Glutamatergic neuron (in vitro differentiated cells): ENCODE results near the gene THAP8. TPM values are rescaled to one million over a fixed set of nuclear protein-coding genes. Genes with fewer than 3 reads are reported as not detected.
A peak's percentile ranks its signal among the peaks of the same experiment; 100 is the strongest.

Experiments used
- DNase-seq: peaks from one replicate; pipeline ENCODE4 v3.0.0; 2022
- H3K27ac Mint-ChIP-seq: one replicate; pipeline ENCODE4 v1.8.0; 2020; ENCODE audit warnings: mild to moderate bottlenecking, mixed read lengths, inconsistent platforms; ENCODE audit not compliant: unreplicated experiment
- H3K27me3 Mint-ChIP-seq: one replicate; pipeline ENCODE4 v1.8.0; 2020; ENCODE audit warnings: mild to moderate bottlenecking, moderate library complexity, mixed read lengths, inconsistent platforms; ENCODE audit not compliant: unreplicated experiment
- H3K36me3 Mint-ChIP-seq: one replicate; pipeline ENCODE4 v1.8.0; 2020; ENCODE audit warnings: mild to moderate bottlenecking, mixed read lengths, inconsistent platforms; ENCODE audit not compliant: unreplicated experiment
- H3K4me1 Mint-ChIP-seq: one replicate; pipeline ENCODE4 v1.8.0; 2020; ENCODE audit warnings: mild to moderate bottlenecking, low read depth, mixed read lengths, inconsistent platforms; ENCODE audit not compliant: unreplicated experiment
- H3K4me3 Mint-ChIP-seq: one replicate; pipeline ENCODE4 v1.8.0; 2020; ENCODE audit warnings: mild to moderate bottlenecking, mixed read lengths, inconsistent platforms; ENCODE audit not compliant: unreplicated experiment
- H3K9me3 Mint-ChIP-seq: one replicate; pipeline ENCODE4 v1.8.0; 2020; ENCODE audit warnings: mild to moderate bottlenecking, moderate library complexity, mixed read lengths, inconsistent platforms; ENCODE audit not compliant: unreplicated experiment
- long read RNA-seq: library from polyadenylated mRNA; unstranded; transcript quantifications from one replicate; pipeline ENCODE4 v2.0.0, GENCODE V29; 2020; ENCODE audit not compliant: unreplicated experiment
- total RNA-seq: library from RNA; stranded (reverse); fragmentation: NEBNext Ultra II Directional; extraction: Animal tissue kit (Norgen Biotek cat#: 25700); gene quantifications from one replicate; pipeline ENCODE4 v1.2.1, GENCODE V29; 2021; ENCODE audit not compliant: unreplicated experiment
- TF ChIP-seq, protein P1 (sequence below): fragments of 200-600 bp; sonication (generic); IDR thresholded peaks from one replicate; pipeline ENCODE4 v1.5.0; 2021; ENCODE audit not compliant: partially characterized antibody, unreplicated experiment

THAP8 gene, protein sequence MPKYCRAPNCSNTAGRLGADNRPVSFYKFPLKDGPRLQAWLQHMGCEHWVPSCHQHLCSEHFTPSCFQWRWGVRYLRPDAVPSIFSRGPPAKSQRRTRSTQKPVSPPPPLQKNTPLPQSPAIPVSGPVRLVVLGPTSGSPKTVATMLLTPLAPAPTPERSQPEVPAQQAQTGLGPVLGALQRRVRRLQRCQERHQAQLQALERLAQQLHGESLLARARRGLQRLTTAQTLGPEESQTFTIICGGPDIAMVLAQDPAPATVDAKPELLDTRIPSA
- 10.1 TPM for total RNA-seq
- long read RNA-seq, transcript THAP8-201 (4 exons, 1,825 nt) = major isoform, 14 of 25 reads
- long read RNA-seq, partial matches to known transcripts = 1 of 25 reads
- long read RNA-seq, other reads (novel, unspliced or antisense) = 6 of 25 reads

DNA sequence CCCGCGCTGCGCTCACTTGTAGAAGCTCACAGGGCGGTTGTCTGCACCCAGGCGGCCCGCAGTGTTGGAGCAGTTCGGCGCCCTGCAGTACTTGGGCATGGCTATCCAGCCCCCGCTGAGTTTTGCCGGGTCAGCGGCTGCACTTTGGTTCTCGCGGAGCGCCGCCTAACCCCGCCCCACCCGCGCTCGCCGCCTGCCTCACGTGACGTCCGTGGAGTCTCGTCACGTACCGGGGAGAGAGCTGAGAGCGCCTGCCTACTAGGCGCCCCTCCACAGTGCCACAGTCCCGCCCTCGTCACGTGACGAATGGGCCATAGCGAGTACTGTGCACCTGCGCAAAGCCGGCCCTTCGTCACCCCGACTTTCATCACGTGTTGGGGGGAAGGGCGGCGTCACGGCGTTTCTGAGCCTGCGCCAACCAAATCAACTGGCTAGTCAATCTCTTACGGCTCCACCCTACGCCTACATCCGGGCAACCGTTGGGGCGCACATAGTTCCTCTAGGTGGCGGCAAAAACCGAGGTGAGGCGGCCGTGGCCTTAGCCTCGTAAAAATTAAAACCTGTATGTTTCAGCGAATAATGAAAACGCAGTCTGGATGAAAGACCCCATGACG is at the start of gene THAP8:
Gene THAP8, minus strand, starts transcription at position 167 of the 614 bp plus-strand sequence. Its CDS starts 68 bp downstream, at position 99.
- peak within 1 kb of the TSS; percentile 98 for H3K27ac Mint-ChIP-seq
- peaks cover 7% of the 10 kb centered on the region for H3K9me3 Mint-ChIP-seq
- DNase-seq = peak; percentile 99
- H3K4me1 Mint-ChIP-seq = peaks cover 3% of the 10 kb centered on the region
- H3K27me3 Mint-ChIP-seq = peaks cover 6% of the 10 kb centered on the region
- TF ChIP-seq, protein P1, sequence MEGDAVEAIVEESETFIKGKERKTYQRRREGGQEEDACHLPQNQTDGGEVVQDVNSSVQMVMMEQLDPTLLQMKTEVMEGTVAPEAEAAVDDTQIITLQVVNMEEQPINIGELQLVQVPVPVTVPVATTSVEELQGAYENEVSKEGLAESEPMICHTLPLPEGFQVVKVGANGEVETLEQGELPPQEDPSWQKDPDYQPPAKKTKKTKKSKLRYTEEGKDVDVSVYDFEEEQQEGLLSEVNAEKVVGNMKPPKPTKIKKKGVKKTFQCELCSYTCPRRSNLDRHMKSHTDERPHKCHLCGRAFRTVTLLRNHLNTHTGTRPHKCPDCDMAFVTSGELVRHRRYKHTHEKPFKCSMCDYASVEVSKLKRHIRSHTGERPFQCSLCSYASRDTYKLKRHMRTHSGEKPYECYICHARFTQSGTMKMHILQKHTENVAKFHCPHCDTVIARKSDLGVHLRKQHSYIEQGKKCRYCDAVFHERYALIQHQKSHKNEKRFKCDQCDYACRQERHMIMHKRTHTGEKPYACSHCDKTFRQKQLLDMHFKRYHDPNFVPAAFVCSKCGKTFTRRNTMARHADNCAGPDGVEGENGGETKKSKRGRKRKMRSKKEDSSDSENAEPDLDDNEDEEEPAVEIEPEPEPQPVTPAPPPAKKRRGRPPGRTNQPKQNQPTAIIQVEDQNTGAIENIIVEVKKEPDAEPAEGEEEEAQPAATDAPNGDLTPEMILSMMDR = peak; percentile 50
- peak within 1 kb of the TSS; percentile 95 for H3K4me3 Mint-ChIP-seq
- no peaks in the 10 kb centered on the region for H3K36me3 Mint-ChIP-seq

DNA sequence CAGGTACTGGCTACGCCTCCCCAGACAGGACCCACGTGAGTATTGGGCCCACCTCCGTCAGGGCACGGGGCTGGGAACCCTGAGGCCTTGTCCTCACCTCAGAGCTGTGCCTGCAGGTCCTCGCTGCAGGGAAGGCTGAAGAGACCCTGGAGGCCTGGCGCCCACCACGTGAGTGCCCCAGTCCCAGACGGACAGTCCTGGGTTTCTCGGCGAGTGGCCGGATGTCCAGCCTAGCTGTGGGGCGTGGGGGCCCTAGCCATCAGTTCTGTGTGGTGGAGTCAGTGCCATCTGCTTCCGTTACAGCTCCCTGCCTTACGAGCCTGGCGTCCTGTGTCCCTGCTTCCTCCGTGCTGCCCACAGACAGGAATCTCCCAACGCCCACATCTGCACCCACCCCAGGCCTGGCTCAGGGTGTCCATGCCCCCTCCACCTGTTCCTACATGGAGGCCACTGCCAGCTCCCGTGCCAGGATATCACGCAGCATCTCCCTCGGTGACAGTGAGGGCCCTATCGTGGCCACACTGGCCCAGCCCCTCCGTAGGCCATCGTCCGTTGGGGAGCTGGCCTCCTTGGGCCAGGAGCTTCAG is 49.0 kb upstream of the THAP8 start:
- TF ChIP-seq, protein P1 = no peak
- Mint-ChIP-seq H3K4me1 (no peaks in the 10 kb centered on the region), H3K36me3 (no peaks in the 10 kb centered on the region), H3K4me3 (no peak overlapping the region), H3K9me3 (peaks cover 5% of the 10 kb centered on the region), H3K27ac (no peak overlapping the region), H3K27me3 (peaks cover 5% of the 10 kb centered on the region)
- DNase-seq = no peak

DNA sequence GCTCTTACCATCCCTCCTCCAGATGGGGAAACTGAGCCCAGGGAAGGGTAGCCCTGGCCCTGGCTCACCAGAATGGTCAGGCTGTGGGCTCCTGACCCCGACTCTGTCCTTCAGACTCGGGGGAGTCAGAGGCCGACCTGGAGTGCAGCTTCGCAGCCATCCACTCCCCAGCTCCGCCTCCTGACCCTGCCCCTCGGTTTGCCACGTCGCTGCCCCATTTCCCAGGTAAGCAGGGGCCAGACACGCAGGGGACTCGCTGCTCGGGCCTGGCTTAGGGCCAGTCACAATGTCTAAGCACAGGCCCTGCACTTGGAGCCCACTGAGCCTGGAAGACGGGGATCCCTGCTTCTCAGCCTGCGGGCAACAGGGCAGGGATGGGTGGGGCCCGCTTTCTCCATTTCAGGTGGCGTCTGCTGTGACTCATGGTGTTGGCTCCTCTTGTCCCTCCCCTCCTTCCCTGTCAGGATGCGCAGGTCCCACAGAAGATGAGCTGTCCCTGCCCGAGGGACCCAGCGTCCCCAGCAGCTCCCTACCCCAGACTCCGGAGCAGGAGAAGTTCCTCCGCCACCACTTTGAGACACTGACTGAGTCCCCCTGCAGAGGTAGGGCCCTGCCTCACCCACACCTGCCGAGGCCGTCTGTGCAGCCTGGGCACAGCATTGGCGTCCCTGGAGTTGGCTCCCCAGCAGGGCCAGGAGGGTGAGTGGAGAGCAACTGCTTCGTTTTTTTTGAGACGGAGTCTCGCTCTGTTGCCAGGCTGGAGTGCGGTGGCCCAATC is 47.7 kb upstream of the THAP8 start:
- H3K27ac Mint-ChIP-seq = no peak overlapping the region
- peaks cover 5% of the 10 kb centered on the region for H3K27me3 Mint-ChIP-seq
- H3K4me1 Mint-ChIP-seq = no peaks in the 10 kb centered on the region
- TF ChIP-seq, protein P1 = no peak
- no peaks in the 10 kb centered on the region for H3K36me3 Mint-ChIP-seq
- no peak for DNase-seq
- H3K9me3 Mint-ChIP-seq = peaks cover 6% of the 10 kb centered on the region
- H3K4me3 Mint-ChIP-seq = no peak overlapping the region

DNA sequence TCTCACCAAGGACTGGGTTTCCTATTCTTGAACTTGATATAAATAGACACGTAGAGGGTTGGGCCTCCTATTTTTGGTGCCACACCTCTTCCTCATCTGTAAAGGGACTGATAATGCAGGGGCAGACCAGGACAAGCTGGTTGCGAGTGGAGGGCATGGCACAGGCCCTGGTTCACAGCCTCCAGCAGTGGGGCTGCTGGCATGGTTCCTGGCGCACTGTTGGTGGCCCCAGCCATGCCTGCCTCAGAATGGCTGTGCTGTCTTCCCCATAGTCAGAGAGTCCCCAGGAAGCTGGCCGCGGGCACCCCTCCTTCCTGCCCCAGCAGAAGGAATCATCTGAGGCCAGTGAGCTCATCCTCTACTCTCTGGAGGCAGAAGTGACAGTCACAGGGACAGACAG is 46.4 kb upstream of the THAP8 start:
- H3K9me3 Mint-ChIP-seq = peaks cover 6% of the 10 kb centered on the region
- H3K27ac Mint-ChIP-seq = no peak overlapping the region

More for the DNA sequence above, 46.4 kb upstream of the THAP8 start:
- Mint-ChIP-seq H3K36me3 (no peaks in the 10 kb centered on the region), H3K27me3 (peaks cover 5% of the 10 kb centered on the region), H3K4me1 (no peaks in the 10 kb centered on the region), H3K4me3 (no peak overlapping the region)
- TF ChIP-seq, protein P1 = no peak
- no peak for DNase-seq
